Gastrocnemius medialis (tissue), 4 donors: ENCODE data around the gene PHACTR3. TPM values are rescaled to one million over a fixed set of nuclear protein-coding genes. Genes with fewer than 3 reads are reported as not detected.

Source experiments
- ATAC-seq, 2 donors: fragments of 150-250 bp; one replicate each; pipeline ENCODE4 v1.9.1; 2016
- DNase-seq, 2 donors: peaks; one replicate each; pipeline ENCODE4 v3.0.0-alpha.2; 2019
- H3K27ac ChIP-seq, 4 donors: fragments of 200-600 bp; sonication (generic); 1 replicate in 1 of 4; 2 replicates in 3 of 4; pipeline ENCODE4 v1.5.1; 2016 to 2018; ENCODE audit warnings: mild to moderate bottlenecking in 2 of 4, moderate library complexity in 1 of 4
- H3K27me3 ChIP-seq, 3 donors: fragments of 200-600 bp; sonication (generic) in 2 of 3; 1 replicate in 1 of 3; 2 replicates in 2 of 3; pipeline versions ENCODE4 v1.5.1 to v1.6.0; 2016 to 2019; ENCODE audit warnings: mild to moderate bottlenecking in 1 of 3, moderate library complexity in 1 of 3
- H3K36me3 ChIP-seq, 2 donors: fragments of 200-600 bp; sonication (generic) in 1 of 2; one replicate each; pipeline ENCODE4 v1.5.1; 2017 to 2018
- H3K4me1 ChIP-seq, 2 donors: fragments of 200-600 bp; sonication (generic) in 1 of 2; one replicate each; pipeline ENCODE4 v1.5.1; 2016 to 2017; ENCODE audit warnings: mild to moderate bottlenecking in 2 of 2
- H3K4me3 ChIP-seq, 4 donors: fragments of 200-600 bp; sonication (generic) in 3 of 4; 1 replicate in 1 of 4; 2 replicates in 3 of 4; pipeline ENCODE4 v1.5.1; 2016 to 2019; ENCODE audit warnings: mild to moderate bottlenecking in 2 of 4
- H3K9me3 ChIP-seq, 3 donors: fragments of 200-600 bp; sonication (generic) in 2 of 3; 1 replicate in 1 of 3; 2 replicates in 2 of 3; pipeline ENCODE4 v1.5.1; 2016 to 2019
- CTCF ChIP-seq, 5 experiments: fragments of 450-650 bp in 3 of 5; fragments of 200-600 bp in 2 of 5; sonication (generic) in 2 of 5; IDR thresholded peaks in 4 of 5; conservative IDR thresholded peaks in 1 of 5; 1 replicate in 4 of 5; 2 replicates in 1 of 5; pipeline ENCODE4 v1.5.1; 2016 to 2019; ENCODE audit warnings: antibody characterized with exemption in 5 of 5, mild to moderate bottlenecking in 3 of 5, moderate library complexity in 3 of 5
- POLR2A ChIP-seq, 2 donors: fragments of 450-650 bp; IDR thresholded peaks; one replicate each; pipeline ENCODE4 v1.6.1; 2017; ENCODE audit warnings: antibody characterized with exemption in 2 of 2, mild to moderate bottlenecking in 2 of 2, moderate library complexity in 2 of 2
- in situ Hi-C, 4 donors: fragments of 200-750 bp; cut with MboI; loops; one replicate each; pipeline versions ENCODE4 v1.15.0 to v1.8.0; 2017; ENCODE audit warnings: low sequenced_read_pairs in 4 of 4
- intact Hi-C: fragments of 100-400 bp; cut with DNase I; formaldehyde crosslinking; loops from one replicate; pipeline ENCODE4 v1.15.1; 2023; ENCODE audit warnings: low total_unique reads
- total RNA-seq, 4 donors: library from RNA; depleted of rRNA; stranded (reverse); fragments of >200 nt; gene quantifications; one replicate each; pipeline versions ENCODE4 v1.1.0 to v1.2.3, GENCODE V29; 2016

The PHACTR3 gene
- total RNA-seq, 4 donors from 2014 or later, result 0.24 to 1.1 (median 0.59) TPM; not detected in 1

GRCh38 chr20:59634435-59635005 is 30.2 kb downstream of the PHACTR3 start:
- DNase-seq (no peak), ATAC-seq (no peak)
- in situ Hi-C loops, result no loop called here
- TF ChIP-seq CTCF (IDR thresholded peaks at IDR 0.05 in 4 of 5, conservative IDR thresholded peaks at IDR 0.05 in 1 of 5), result no peak
- no peak for TF ChIP-seq POLR2A (IDR thresholded peaks at IDR 0.05)
- H3K4me3 ChIP-seq, result no peak overlapping the region
- no peaks in the 10 kb centered on the region for H3K9me3 ChIP-seq
- H3K4me1 ChIP-seq, result no peaks in the 10 kb centered on the region
- intact Hi-C loops, result no loop called here
- H3K27ac ChIP-seq, result no peak overlapping the region
- no peaks in the 10 kb centered on the region for H3K36me3 ChIP-seq
- H3K27me3 ChIP-seq, result no peaks in the 10 kb centered on the region

GRCh38 chr20:59636766-59637370 is 32.5 kb downstream of the PHACTR3 start:
- Histone ChIP-seq H3K27me3 (no peaks in the 10 kb centered on the region), H3K27ac (no peak overlapping the region), H3K36me3 (no peaks in the 10 kb centered on the region), H3K4me3 (no peak overlapping the region), H3K4me1 (no peaks in the 10 kb centered on the region), H3K9me3 (no peaks in the 10 kb centered on the region)
- TF ChIP-seq CTCF (IDR thresholded peaks at IDR 0.05 in 4 of 5, conservative IDR thresholded peaks at IDR 0.05 in 1 of 5), result no peak
- no peak for TF ChIP-seq POLR2A (IDR thresholded peaks at IDR 0.05)
- intact Hi-C loops, result no loop called here
- in situ Hi-C loops, result no loop called here
- ATAC-seq, result no peak
- DNase-seq, result no peak

GRCh38 chr20:59640267-59640666 is 35.9 kb downstream of the PHACTR3 start:
- no peaks in the 10 kb centered on the region for H3K4me1 ChIP-seq
- no peaks in the 10 kb centered on the region for H3K36me3 ChIP-seq
- TF ChIP-seq POLR2A (IDR thresholded peaks at IDR 0.05), result no peak
- TF ChIP-seq CTCF (IDR thresholded peaks at IDR 0.05 in 4 of 5, conservative IDR thresholded peaks at IDR 0.05 in 1 of 5), result no peak
- no peak for ATAC-seq
- no peaks in the 10 kb centered on the region for H3K27me3 ChIP-seq
- no peak overlapping the region for H3K4me3 ChIP-seq
- in situ Hi-C loops (no loop called here), intact Hi-C loops (no loop called here)
- H3K9me3 ChIP-seq, result no peaks in the 10 kb centered on the region
- no peak for DNase-seq
- H3K27ac ChIP-seq, result no peak overlapping the region

GRCh38 chr20:59643615-59644061 is 39.3 kb downstream of the PHACTR3 start:
- Histone ChIP-seq H3K4me3 (no peak overlapping the region), H3K27ac (no peak overlapping the region), H3K36me3 (no peaks in the 10 kb centered on the region), H3K4me1 (no peaks in the 10 kb centered on the region), H3K27me3 (no peaks in the 10 kb centered on the region), H3K9me3 (no peaks in the 10 kb centered on the region)
- intact Hi-C loops (no loop called here), in situ Hi-C loops (no loop called here)
- TF ChIP-seq POLR2A (IDR thresholded peaks at IDR 0.05) (no peak), CTCF (IDR thresholded peaks at IDR 0.05 in 4 of 5, conservative IDR thresholded peaks at IDR 0.05 in 1 of 5) (no peak)
- ATAC-seq, result no peak
- DNase-seq, result no peak
